CD4-positive, alpha-beta memory T cell (primary cell): Measurements from ENCODE around the gene LIN37. TPM values are rescaled to one million over a fixed set of nuclear protein-coding genes. Genes with fewer than 3 reads are reported as not detected.

Source experiments
- CTCF ChIA-PET: fragments of 350-600 bp; sonication (Branson Sonifier 250); formaldehyde crosslinking; loops from one replicate; lab custom pipeline; 2021; ENCODE audit warnings: inconsistent platforms; ENCODE audit not compliant: partially characterized antibody; lab: Charles Lee
- POLR2A ChIA-PET: fragments of 350-600 bp; sonication (Branson Sonifier 250); formaldehyde crosslinking; loops from one replicate; lab custom pipeline; 2021; ENCODE audit not compliant: partially characterized antibody; lab: Charles Lee
- DNase-seq, 5 donors: peaks; one replicate each; pipeline versions ENCODE4 v3.0.0 to v3.0.0-alpha.2; 2020 to 2022; ENCODE audit warnings: mixed read lengths in 1 of 5
- H3K27ac ChIP-seq: one replicate; pipeline ENCODE4 v1.7.0; 2013; ENCODE audit warnings: low read depth, low read length
- H3K27me3 ChIP-seq: 2 replicates; pipeline ENCODE4 v1.7.0; 2013; ENCODE audit warnings: mild to moderate bottlenecking, low read length, moderate library complexity; ENCODE audit not compliant: insufficient read depth
- H3K36me3 ChIP-seq: 2 replicates; pipeline ENCODE4 v1.7.0; 2013; ENCODE audit warnings: mild to moderate bottlenecking, low read length, moderate library complexity; ENCODE audit not compliant: insufficient read depth
- H3K4me1 ChIP-seq: 2 replicates; pipeline ENCODE4 v1.7.0; 2013; ENCODE audit warnings: mild to moderate bottlenecking, low read length, moderate library complexity; ENCODE audit not compliant: insufficient read depth
- H3K4me3 ChIP-seq, 2 donors: one replicate each; pipeline ENCODE4 v1.7.0; 2013; ENCODE audit warnings: low read length in 2 of 2, mild to moderate bottlenecking in 1 of 2
- H3K9me3 ChIP-seq, 2 donors: one replicate each; pipeline ENCODE4 v1.7.0; 2013; ENCODE audit warnings: low read length in 2 of 2, control low read depth in 1 of 2; ENCODE audit not compliant: control insufficient read depth in 1 of 2
- H3K27ac Mint-ChIP-seq, 7 donors: one replicate each; pipeline ENCODE4 v1.8.0; 2020 to 2021; ENCODE audit warnings: mixed read lengths in 7 of 7, mild to moderate bottlenecking in 6 of 7, inconsistent platforms in 3 of 7, moderate library complexity in 3 of 7
- H3K27me3 Mint-ChIP-seq, 2 donors: one replicate each; pipeline ENCODE4 v1.8.0; 2020 to 2021; ENCODE audit warnings: mixed read lengths in 2 of 2
- H3K36me3 Mint-ChIP-seq, 2 donors: one replicate each; pipeline ENCODE4 v1.8.0; 2020 to 2021; ENCODE audit warnings: mixed read lengths in 2 of 2, inconsistent platforms in 1 of 2, mild to moderate bottlenecking in 1 of 2
- H3K4me1 Mint-ChIP-seq, 4 donors: one replicate each; pipeline ENCODE4 v1.8.0; 2020 to 2021; ENCODE audit warnings: mixed read lengths in 4 of 4, mild to moderate bottlenecking in 1 of 4
- H3K4me3 Mint-ChIP-seq, 8 donors: one replicate each; pipeline ENCODE4 v1.8.0; 2020 to 2021; ENCODE audit warnings: mixed read lengths in 8 of 8, mild to moderate bottlenecking in 7 of 8, moderate library complexity in 6 of 8, inconsistent platforms in 3 of 8
- H3K9me3 Mint-ChIP-seq, 8 donors: one replicate each; pipeline ENCODE4 v1.8.0; 2020 to 2021; ENCODE audit warnings: mixed read lengths in 8 of 8, mild to moderate bottlenecking in 5 of 8, inconsistent platforms in 3 of 8, moderate library complexity in 1 of 8
- intact Hi-C: fragments of 100-400 bp; cut with micrococcal nuclease; formaldehyde crosslinking; loops from one replicate; pipeline ENCODE4 v1.15.1; 2023
- polyA plus RNA-seq, 2 donors: library from polyadenylated mRNA; unstranded; fragments of 300-500 nt; fragmentation: Illumina TruSeq; gene quantifications; one replicate each; pipeline ENCODE4 v1.2.3, GENCODE V29; 2021
- total RNA-seq, 2 experiments: library from RNA; stranded (reverse); gene quantifications; one replicate each; pipeline ENCODE4 v1.2.3, GENCODE V29; 2021

Gene LIN37
- total and polyA plus RNA-seq, 4 experiments from 2014 or later = 8.3 to 29.4 (median 19.8) TPM

DNA sequence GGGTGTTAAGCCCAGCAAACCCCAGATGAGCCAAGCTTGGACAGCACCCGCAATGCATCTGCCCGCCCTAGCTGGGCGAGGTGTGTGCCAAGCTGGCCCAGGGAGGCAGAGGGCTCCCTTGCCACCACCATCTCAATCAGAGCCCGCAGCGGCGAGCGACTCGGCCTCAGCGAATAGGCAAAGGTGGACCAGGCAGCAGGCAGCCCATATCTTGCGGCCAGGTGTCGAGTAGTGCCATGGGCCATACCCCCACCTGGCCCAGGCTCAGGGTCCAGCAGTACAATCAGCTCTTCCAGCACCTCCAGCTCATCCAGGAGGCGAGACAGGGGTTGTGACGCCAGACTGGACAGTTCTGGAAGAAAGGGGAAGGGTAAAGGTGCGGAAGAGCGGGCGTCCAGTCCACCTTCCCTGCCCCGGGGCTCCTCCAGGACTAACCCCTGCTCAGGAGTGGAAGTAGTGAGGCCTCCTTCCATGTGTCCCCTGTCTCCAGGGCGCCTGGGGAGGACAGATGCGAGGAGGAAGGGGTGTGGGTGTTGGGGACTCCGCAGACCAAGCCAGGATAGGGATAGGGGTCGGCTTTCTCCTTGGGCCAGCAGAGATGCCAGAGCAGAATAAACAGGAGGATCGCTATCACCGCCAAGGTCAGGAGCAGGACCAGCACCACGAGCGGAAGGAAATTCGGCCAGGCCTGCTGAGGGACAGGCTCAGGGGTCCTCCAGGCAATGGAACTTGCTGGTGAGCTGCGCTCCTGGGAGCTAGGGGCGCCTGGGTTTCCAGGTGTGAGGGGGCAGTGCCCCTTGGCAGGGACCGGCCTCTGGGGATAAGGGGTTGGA, 8.9 kb upstream of the LIN37 start:
- peak overlapping the region in 3 of 7 donors; percentile 52 to 99 (median 61) for H3K27ac Mint-ChIP-seq
- H3K4me3 Mint-ChIP-seq = peak overlapping the region; percentile 52 to 98 (median 89)
- H3K4me1 Mint-ChIP-seq = peaks cover 17 to 61% (median 39%) of the 10 kb centered on the region in 4 donors
- H3K4me3 ChIP-seq = peak overlapping the region in 1 of 2 donors; percentile 88
- H3K9me3 Mint-ChIP-seq = no peaks in the 10 kb centered on the region
- POLR2A ChIA-PET = interaction anchor here (1.0 to 5.7 kb wide), 13 partner anchors 10 to 96 kb away, joined by 3 to 37 read pairs (median 6); partner anchors contain the start of genes COX6B1, HSPB6, KMT2B and LIN37
- peak in 1 of 5 donors; percentile 29 for DNase-seq
- H3K27ac ChIP-seq = no peak overlapping the region
- H3K36me3 ChIP-seq = peaks cover 22% of the 10 kb centered on the region
- no peaks in the 10 kb centered on the region for H3K9me3 ChIP-seq
- H3K4me1 ChIP-seq = peaks cover 57% of the 10 kb centered on the region
- H3K36me3 Mint-ChIP-seq = peaks cover 15 to 42% of the 10 kb centered on the region in 2 donors
- no peaks in the 10 kb centered on the region for H3K27me3 ChIP-seq
- no peaks in the 10 kb centered on the region for H3K27me3 Mint-ChIP-seq
- intact Hi-C loops = loop anchor here (1.0 to 10.0 kb wide), 4 partner anchors 22 to 1635 kb away; partner anchors contain the start of genes ARHGAP33 and ZNF527
- CTCF ChIA-PET = interaction anchor here (1.5 to 2.2 kb wide), 2 partner anchors 13 to 21 kb away, joined by 3 to 6 read pairs; partner anchors contain the start of gene KMT2B

- H3K4me1 ChIP-seq = peaks cover 57% of the 10 kb centered on the region
- POLR2A ChIA-PET = interaction anchor here (0.9 to 5.7 kb wide), 17 partner anchors 9 to 97 kb away, joined by 3 to 37 read pairs (median 5); partner anchors contain the start of genes COX6B1, HSPB6, KMT2B and LIN37
These were observed 8.3 kb upstream of the LIN37 start for GRCh38 chr19:35740108-35740422.

DNA sequence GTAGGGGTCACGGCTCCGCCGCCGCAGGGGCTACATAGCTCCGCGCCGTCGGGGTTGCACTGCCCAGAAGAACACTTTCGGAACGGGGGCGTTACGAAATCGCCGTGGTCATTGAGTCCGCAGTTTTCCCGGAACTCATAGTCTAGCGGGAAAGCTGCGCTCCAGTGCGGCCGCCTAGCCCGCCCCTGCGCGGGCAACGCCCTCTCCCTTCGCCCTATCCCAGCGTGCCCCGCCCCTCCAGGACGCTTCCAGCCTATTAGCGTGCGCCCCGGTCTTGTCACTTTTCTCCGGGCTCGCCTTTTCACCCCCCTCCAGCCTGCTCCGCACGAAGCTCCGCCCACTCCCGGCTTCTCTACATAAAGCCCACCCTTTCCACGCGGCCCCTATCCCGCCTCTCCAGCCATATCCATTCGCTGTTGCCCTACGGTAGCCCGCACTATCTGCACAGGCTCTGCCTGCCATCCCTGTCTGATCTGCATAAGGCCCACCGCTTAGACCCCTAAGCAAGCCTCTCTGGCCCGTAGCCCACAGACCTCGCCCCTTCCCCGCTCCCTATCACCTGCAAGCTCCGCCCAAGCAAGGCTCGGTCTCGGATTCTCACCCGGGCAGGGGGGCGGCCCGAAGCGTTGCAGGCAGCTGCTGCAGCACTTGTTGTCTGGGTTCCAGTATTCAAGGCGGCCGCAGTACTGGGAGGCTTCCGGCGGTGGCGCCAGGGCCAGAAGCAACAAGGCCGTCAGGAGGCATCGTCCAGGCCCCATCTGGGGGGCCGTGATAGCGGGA, 7.8 kb upstream of the LIN37 start:
- Histone ChIP-seq H3K9me3 (no peaks in the 10 kb centered on the region), H3K36me3 (peaks cover 17% of the 10 kb centered on the region), H3K4me1 (peaks cover 59% of the 10 kb centered on the region), H3K27me3 (no peaks in the 10 kb centered on the region), H3K27ac (peak overlapping the region; percentile 77), H3K4me3 (peak overlapping the region; percentile 83 to 88)
- peak; percentile 90 to 97 (median 91) for DNase-seq
- Mint-ChIP-seq H3K27me3 (no peaks in the 10 kb centered on the region), H3K4me1 (peaks cover 17 to 65% (median 42%) of the 10 kb centered on the region in 4 donors), H3K36me3 (peaks cover 10 to 43% of the 10 kb centered on the region in 2 donors), H3K4me3 (peak overlapping the region; percentile 88 to 98 (median 90)), H3K9me3 (no peaks in the 10 kb centered on the region), H3K27ac (peak overlapping the region; percentile 93 to 99 (median 94))
- ChIA-PET POLR2A (interaction anchor here (0.9 to 5.7 kb wide), 17 partner anchors 8 to 97 kb away, joined by 3 to 37 read pairs (median 5); partner anchors contain the start of genes COX6B1, HSPB6, KMT2B and LIN37), CTCF (interaction anchor here (2.2 kb wide), 1 partner anchor 22 kb away, joined by 6 read pairs; the partner anchor contains the start of gene KMT2B)
- intact Hi-C loops = loop anchor here (1.0 to 10.0 kb wide), 4 partner anchors 23 to 1634 kb away; partner anchors contain the start of genes ARHGAP33 and ZNF527

More at GRCh38 chr19:35740108-35740422, 8.3 kb upstream of the LIN37 start:
- intact Hi-C loops = loop anchor here (1.0 to 10.0 kb wide), 4 partner anchors 23 to 1635 kb away; partner anchors contain the start of genes ARHGAP33 and ZNF527
- CTCF ChIA-PET = interaction anchor here (2.2 kb wide), 1 partner anchor 22 kb away, joined by 6 read pairs; the partner anchor contains the start of gene KMT2B
- peak overlapping the region; percentile 83 to 88 for H3K4me3 ChIP-seq
- H3K4me1 Mint-ChIP-seq = peaks cover 18 to 62% (median 39%) of the 10 kb centered on the region in 4 donors
- no peak for DNase-seq
- H3K27ac Mint-ChIP-seq = peak overlapping the region in 4 of 7 donors; percentile 57 to 99 (median 93)
- no peaks in the 10 kb centered on the region for H3K27me3 ChIP-seq
- no peaks in the 10 kb centered on the region for H3K9me3 ChIP-seq
- no peaks in the 10 kb centered on the region for H3K27me3 Mint-ChIP-seq
- no peaks in the 10 kb centered on the region for H3K9me3 Mint-ChIP-seq
- H3K36me3 Mint-ChIP-seq = peaks cover 12 to 42% of the 10 kb centered on the region in 2 donors
- peaks cover 17% of the 10 kb centered on the region for H3K36me3 ChIP-seq
- H3K27ac ChIP-seq = peak overlapping the region; percentile 24
- peak overlapping the region; percentile 88 to 98 (median 90) for H3K4me3 Mint-ChIP-seq

DNA sequence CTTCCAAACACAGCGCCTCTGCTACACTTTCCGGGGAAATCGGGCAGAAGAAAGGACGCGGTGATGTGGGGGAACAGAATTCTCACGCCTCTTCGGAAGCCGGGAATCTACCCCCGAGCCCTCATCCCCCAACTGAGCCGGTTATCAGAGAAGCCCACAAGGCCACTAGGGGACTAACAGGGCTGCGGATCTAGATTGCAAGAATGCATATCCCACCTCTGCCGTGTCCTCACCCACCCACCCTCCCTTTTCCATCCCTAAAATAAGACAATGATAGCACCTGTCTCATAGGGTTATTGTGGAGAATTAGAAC, 7.2 kb upstream of the LIN37 start:
- intact Hi-C loops = loop anchor here (10.0 kb wide), 1 partner anchor 1634 kb away; the partner anchor contains the start of gene ZNF527
- Histone ChIP-seq H3K4me1 (peaks cover 63% of the 10 kb centered on the region), H3K4me3 (peak overlapping the region; percentile 83 to 88), H3K9me3 (no peaks in the 10 kb centered on the region), H3K27ac (peak overlapping the region; percentile 77), H3K27me3 (no peaks in the 10 kb centered on the region), H3K36me3 (peaks cover 17% of the 10 kb centered on the region)
- H3K4me1 Mint-ChIP-seq = peaks cover 20 to 68% (median 47%) of the 10 kb centered on the region in 4 donors
- ChIA-PET CTCF (interaction anchor here (2.2 kb wide), 1 partner anchor 23 kb away, joined by 6 read pairs; the partner anchor contains the start of gene KMT2B), POLR2A (interaction anchor here (1.0 to 5.7 kb wide), 12 partner anchors 8 to 98 kb away, joined by 3 to 37 read pairs (median 8); partner anchors contain the start of genes COX6B1, HSPB6, KMT2B and LIN37)
- no peak for DNase-seq
- H3K27me3 Mint-ChIP-seq = no peaks in the 10 kb centered on the region
- H3K36me3 Mint-ChIP-seq = peaks cover 8 to 42% of the 10 kb centered on the region in 2 donors
- peak overlapping the region; percentile 88 to 98 (median 92) for H3K4me3 Mint-ChIP-seq
- H3K27ac Mint-ChIP-seq = peak overlapping the region; percentile 93 to 99 (median 97)
- H3K9me3 Mint-ChIP-seq = no peaks in the 10 kb centered on the region

- POLR2A ChIA-PET = interaction anchor here (0.8 to 4.6 kb wide), 15 partner anchors 9 to 211 kb away, joined by 3 to 51 read pairs (median 4); partner anchors contain the start of genes COX6B1, HSPB6, KMT2B and PROSER3
- H3K27me3 ChIP-seq = no peaks in the 10 kb centered on the region
- peak within 1 kb of the TSS; percentile 42 to 63 for H3K4me3 ChIP-seq
- peaks cover 17% of the 10 kb centered on the region for H3K36me3 ChIP-seq
- H3K27ac ChIP-seq = peak within 1 kb of the TSS; percentile 77
- no peaks in the 10 kb centered on the region for H3K9me3 ChIP-seq
- no peaks in the 10 kb centered on the region for H3K9me3 Mint-ChIP-seq
- H3K4me1 Mint-ChIP-seq = peaks cover 21 to 69% (median 45%) of the 10 kb centered on the region in 4 donors
- H3K36me3 Mint-ChIP-seq = peaks cover 8 to 33% of the 10 kb centered on the region in 2 donors
- peak within 1 kb of the TSS; percentile 88 to 97 (median 91) for H3K4me3 Mint-ChIP-seq
- H3K4me1 ChIP-seq = peaks cover 60% of the 10 kb centered on the region
- DNase-seq = peak; percentile 71 to 83 (median 73)
- H3K27ac Mint-ChIP-seq = peak within 1 kb of the TSS; percentile 95 to 99 (median 98)
- no peaks in the 10 kb centered on the region for H3K27me3 Mint-ChIP-seq
- CTCF ChIA-PET = interaction anchor here (0.6 to 0.8 kb wide), 2 partner anchors 13 to 14 kb away, joined by 3 read pairs; no protein-coding TSS in a partner anchor
- intact Hi-C loops = loop anchor here (10.0 kb wide), 1 partner anchor 1633 kb away; the partner anchor contains the start of gene ZNF527
These were observed 6.2 kb upstream of the LIN37 start, which contains the start of gene IGFLR1 for GRCh38 chr19:35742121-35742724. Gene IGFLR1 (minus strand): TSS chr19:35742452. CDS start chr19:35741180, 1,272 bp downstream.
